SIG-M5 treated with dmso at 0.1 percent for 504 hours (cell line): Measurements from ENCODE around the gene IFITM5.
"Not testable (repeated sequence)": the region's sequence is repeated elsewhere in the genome, so short reads cannot be mapped to it uniquely, and the experiment has no call there.

Experiments
- DNase-seq: peaks from one replicate; lab custom pipeline; 2025; ENCODE audit not compliant: unreplicated experiment; lab: John Stamatoyannopoulos, UW

Gene IFITM5

DNA sequence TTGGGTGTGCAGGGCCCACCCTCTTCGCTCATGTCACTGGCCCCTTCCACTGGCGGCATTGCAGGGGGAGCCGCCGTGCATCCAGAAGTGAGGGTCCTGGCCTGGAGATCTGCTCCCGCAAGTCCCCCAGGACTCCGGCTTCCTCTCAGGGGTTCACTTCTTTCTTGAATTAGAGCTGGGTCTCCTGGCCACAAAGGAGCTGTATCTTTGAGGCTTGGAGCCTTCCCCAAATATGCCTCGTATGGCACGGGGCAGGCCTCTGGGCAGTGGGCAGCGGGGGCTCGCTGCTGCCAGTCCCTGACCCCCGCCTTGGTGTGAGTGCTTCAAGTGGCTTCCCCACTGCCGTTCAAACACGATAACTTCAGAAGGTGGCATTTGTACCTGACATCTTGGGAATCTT lies 28.7 kb upstream of the IFITM5 start:
- no peak for DNase-seq

DNA sequence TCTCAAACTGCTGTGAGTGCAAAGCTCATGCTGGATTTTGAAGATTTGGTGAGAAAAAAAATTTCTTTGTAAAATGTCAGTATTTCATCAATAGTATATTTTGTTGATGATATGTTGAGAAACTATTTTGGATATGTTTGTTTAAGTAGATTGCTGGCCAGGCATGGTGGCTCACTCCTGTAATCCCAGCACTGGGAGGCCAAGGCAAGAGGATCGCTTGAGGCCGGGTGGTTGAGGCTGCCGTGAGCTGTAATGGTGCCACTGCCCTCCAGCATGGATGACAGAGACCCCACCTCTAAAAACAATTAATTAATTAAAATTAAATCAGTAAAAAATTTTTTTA lies 28.2 kb upstream of the IFITM5 start:
- no peak for DNase-seq

DNA sequence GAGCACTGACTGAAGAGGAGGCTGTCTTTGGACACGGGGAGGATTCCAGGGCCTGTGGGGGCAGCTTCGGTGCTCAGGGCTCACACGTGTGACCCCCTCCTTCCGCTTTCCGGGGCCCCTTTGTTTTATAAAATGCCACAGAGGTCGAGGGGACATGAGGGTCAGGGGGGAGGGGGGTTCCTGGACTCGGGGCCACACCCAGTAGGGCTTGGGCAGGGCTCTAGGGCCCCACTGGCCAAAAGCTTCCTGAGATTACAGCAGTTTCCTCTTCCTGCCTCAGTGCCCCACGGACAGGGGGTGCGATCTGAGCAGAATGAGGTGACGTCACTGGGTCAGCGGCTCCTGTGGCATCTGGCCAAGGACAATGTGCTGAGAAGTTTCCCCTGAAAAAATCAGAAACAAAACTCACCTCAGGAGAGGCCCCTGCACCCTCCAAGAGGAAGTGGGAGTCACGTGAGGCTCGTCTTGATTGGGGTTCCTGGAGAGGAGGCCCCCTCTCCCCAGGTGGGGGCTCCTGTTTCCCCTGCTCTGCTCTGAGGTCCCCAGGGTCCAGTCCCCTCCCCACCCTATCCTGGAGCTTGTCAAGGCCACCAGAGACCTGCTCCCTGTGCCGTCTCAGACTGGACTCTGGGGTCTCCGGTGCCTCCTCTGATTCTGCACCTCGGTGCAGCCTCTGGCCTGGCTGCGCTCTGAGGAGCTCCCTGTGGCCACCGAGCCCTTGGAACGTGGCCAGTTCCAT lies 27.7 kb upstream of the IFITM5 start:
- no peak for DNase-seq

DNA sequence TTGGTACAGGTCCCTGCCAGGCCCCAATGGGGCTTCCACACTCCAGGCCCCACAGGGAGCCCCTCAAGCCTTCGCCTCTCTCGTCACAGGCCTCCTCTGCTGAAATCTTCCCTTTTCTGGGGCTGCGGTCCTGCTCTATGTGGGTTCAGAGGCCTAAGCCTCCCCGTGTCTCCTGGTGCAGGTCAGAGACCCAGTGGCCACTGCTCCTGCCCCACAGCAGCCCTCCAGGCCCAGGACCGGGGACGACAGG lies 27.2 kb upstream of the IFITM5 start:
- no peak for DNase-seq

DNA sequence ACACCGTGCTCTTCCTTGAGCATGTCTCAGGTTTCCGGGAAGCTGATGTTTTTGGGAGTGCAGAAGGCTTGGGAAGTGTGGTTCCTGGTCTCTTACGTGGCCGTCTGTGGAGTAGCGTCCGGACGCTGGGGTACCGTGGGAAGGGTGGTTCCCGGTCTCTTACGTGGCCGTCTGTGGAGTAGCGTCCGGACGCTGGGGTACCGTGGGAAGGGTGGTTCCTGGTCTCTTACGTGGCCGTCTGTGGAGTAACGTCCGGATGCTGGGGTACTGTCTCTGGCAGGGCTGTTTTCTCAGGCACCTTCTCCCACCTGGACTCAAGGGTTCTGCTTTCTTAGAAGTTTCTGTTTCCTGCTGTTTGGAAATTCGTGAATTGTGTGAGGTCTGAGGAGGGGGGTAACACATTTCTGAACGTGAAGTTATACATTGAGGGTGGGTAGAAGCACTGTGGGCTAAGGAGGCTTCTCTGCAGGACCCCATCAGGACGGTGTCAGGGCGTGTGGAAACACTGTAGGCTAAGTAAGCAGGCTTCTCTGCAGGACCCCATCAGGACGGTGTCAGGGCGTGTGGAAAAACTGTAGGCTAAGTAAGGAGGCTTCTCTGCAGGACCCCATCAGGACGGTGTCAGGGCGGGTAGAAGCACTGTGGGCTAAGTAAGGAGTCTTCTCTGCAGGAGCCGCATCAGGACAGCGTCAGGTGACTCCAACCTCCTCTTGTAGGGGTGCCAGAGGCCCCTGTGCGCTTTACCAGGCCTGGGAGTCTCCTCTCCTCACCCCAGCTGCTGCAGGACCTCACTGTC lies 26.7 kb upstream of the IFITM5 start:
- DNase-seq: no peak

DNA sequence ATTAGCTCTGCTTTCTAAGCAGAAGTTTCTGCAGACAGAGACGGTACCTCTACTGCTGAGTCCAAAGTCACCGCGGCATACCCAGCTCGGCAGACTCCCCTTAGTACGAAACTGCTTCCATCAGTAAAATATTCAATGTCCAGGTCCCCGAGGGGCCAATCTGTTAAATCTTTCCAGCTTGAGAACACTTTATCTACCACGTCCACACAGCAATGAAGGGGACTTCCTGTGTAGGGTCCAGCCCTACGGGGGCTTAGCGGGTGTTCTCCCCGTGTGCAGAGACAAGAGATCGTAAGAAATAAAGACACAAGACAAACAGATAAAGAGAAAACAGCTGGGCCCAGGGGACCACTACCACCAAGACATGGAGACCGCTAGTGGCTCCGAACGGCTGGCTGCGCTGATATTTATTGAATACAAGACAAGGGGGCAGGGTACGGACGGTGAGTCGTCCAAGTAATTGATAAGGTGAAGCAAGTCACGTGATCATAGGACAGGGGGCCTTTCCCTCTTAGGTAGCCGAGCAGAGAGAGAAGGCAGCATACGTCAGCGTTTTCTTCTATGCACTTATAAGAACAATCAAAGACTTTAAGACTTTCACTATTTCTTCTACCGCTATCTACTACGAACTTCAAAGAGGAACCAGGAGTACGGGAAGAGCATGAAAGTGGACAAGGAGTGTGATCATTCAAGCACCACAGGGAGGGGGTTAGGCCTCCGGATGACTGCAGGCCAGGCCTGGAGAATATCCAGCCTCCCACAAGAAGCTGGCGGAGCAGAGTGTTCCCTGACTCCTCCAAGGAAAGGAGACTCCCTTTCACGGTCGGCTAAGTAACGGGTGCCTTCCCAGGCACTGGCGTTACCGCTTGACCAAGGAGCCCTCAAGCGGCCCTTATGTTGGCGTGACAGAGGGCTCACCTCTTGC lies 25.5 kb upstream of the IFITM5 start:
- DNase-seq: not testable (repeated sequence)

DNA sequence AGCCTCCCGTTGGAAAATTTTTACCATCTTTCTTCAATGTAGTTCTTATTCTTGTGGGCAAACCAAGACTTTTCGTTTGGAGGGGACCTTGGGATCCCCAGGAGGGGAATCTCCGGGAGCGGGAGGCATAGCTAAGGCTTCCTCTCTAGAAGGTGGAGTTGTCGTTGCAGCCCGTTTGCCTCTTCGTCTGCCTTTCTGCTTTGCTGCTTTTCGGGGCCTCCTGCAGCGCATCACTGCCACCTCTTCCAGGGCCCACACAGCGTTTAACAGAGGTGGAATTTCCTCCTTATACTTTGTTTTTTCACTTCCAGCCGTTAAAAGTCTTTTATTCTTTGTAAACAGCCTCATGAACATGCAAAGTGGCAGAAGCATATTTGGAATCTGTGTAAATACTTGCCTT lies 24.8 kb upstream of the IFITM5 start:
- DNase-seq: no peak

DNA sequence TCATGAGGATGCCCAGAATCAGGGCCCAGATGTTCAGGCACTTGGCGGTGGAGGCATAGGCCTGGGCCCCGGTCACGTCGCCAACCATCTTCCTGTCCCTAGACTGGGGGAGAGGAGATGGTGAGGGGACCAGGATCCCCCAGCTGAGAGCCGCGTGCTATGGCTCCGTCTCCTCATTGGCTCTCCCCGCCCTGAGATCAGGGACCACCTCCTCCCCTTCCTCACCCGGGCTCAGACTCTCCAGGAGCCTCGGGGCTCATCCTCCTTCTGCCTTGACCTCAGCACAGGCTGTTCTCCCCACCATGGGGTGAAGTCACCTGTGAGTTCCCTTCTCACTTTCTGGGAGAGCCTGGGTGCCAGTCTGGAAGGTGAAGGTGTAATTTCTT lies 20.6 kb upstream of the IFITM5 start:
- not testable (repeated sequence) for DNase-seq

DNA sequence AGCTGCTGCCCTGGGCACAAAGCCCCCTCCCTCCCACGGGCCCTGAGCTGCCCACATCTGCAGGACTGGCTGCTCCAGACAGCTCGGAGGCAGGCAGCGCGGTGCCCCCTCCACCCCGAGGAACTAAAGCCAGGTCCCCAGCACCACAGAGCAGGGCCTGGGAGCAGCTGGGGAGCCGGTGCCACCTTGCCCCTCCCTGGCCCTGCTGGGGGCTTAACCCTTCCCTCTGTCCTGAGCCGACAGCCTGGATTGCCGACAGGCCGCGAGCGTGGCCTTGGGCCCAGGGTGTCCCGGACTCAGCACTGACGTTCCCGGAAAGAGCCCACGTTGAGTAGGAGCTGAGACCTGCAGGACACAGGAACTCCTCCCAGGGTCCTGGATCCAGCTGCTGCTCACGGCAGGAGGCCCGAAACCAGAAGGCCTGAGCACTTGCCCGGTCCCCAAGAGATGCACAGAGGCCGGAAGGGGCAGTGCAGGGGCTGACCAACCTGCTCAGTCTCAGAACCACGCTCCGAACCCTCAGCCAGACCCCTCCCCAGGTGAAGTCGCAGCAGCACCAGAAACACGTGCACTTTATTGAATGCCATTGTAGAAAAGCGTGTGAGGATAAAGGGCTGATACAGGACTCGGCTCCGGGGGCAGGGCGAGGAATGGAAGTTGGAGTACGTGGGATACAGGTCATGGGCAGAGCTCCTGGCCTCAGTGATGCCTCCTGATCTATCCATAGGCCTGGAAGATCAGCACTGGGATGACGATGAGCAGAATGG lies 20.0 kb upstream of the IFITM5 start:
- not testable (repeated sequence) for DNase-seq

DNA sequence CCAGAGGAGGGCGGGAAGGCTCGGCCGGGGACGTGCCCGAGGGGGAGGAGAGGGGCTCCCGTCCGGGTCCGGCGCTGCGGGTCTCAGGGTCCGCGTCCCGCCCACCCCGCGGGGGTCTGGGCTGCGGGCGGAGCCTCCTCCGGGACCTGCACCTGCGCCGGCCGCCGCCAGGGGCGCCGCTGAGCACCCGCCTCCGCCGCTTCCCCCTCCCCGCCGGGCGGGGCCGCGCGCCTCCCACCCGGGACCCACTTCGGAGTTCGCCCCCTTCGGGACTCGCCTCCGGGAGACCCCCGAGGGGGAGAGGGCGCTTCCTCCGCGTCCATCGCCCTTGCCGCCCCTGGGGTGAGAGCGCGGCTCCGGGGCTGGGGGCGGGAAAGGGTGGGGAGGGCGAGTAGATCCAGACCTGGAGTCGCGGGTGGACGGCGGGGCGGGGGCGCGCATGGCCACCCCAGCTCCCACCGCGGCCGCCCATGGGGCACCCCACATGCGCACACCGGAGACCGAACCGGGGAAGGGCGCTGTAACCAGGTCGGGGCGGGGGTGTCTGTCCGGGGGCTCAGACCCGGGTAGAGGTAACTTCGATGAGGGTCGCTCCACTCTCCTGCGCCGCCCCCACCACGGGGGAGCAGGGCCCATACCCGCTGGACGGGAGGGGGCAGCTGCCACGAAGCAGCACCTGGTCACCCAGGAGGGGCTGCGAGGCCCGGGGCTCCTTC lies 19.2 kb upstream of the IFITM5 start:
- DNase-seq: not testable (repeated sequence)

DNA sequence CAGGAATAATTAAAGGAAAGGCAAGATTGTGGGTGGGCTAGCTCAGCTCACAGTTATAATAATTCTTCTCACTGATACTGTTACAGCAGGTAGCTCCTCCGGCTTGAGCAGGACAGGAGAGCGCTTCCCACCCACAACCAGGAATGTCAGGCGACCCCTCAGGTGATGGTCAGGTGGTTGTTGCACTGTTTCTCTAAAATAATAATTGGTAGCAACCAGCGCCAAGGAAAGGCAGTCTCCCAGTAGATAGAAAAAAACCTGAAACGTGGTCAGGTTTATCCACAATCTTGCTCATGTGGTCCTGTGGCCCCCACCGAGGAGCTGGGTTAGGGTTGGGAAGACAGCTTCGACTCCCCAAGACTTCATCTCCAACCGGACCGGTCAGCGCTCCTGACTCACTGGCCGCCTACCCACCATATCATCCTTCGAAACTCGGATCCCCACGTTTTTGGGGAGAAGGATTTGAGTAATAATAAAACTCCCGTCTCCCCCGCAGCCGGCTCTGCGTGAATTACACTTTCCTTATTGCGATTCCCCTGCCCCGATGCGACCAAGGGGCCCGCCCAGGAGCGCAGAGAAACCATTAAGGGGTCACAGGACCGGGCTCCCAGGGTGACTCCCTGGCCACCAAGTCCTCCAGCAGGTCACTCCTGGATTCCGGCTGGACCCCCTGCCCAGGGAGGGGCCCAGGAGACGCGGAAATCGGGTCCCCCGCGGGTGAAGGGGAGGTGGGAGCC lies 18.5 kb upstream of the IFITM5 start:
- DNase-seq: not testable (repeated sequence)

DNA sequence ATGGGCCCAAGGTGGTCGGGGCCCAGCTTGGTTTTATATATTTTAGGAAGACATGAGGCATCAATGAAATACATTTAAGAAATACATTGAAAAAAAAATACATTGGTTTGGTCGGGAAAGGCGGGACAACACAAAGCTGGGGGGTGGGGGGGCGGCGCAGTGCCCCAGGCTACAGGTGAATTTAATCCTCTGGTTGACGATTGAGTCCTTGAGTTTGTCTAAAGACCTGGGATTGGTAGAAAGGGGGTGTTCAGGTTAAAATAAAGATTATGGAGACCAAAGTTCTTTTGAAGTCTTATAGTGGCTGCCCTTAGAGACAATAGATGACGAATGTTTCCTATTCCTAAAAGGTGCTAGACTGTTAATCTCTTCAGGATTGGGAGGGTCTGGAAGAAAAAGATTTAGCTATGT lies 17.6 kb upstream of the IFITM5 start:
- DNase-seq: no peak

DNA sequence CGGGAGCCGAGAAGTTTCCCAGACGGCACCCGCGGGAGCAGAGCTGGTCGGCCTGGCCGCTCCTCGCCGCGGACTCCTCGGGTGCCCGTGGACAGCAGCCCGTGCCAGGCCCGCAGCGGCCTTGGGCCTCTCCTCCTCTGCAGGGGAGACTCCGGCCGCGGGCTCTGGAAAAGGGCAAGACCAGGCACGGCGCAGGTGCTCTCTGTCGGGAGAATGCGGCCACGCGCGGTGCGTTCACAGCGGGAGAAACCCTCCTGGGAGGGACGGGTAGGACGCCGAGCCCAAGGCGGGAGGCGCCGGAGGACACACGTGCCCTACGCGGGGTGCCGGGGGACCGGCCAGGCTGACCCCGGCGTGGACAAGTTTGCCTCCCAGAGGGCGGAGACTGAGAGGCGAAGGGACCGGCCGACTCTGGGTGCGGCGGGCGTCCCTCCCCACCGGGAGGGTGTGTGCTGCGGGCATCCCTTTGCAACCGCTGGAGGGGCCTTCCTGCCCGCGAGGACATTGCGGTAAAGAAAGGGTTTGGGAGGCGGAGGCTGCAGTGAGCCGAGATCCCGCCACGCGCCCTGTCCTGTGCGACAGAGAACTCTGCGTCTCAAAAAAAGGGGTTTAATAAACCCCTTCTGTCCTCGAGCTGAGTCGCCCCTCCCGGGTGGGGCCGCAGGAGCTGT lies 16.8 kb upstream of the IFITM5 start:
- DNase-seq: no peak

DNA sequence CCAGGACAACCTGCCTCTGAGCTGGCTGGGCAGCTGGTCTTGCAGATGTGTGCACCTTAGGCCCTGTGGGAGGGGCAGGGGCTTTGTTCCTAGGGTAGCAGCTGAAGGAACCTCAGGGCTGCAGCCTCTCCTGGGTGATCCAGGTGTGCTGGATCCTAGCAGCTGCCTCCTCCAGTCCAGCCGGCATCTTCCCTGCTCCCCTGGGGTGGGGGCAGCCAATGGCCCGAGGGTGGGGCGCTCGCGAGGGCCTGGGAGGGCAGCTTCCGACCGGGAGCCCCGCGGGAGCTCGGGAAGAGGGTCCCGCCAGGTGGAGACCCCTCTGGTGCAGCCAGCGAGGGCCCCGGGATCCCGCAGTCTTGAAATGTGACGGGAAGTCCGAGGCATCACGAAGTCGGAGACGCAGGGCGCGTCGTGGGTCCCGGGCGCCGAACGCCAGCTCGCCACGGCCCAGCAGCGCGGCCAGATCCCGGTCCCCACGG lies 16.2 kb upstream of the IFITM5 start:
- no peak for DNase-seq

DNA sequence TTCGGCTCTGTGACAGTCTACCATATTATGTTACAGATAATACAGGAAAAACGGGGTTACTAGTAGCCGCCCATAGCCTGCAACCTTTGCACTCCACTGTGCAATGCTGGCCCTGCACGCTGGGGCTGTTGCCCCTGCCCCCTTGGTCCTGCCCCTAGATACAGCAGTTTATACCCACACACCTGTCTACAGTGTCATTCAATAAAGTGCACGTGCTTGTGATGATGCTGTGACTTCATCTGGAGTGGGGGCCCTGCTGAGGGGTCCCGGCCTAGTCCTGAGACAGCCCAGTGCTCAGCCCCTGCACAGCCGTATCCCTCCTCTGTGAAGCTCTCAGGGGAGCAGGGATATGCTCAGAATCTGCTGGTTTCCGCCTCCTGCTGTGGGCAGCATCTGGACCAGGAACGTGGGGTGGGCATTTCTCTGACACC lies 15.7 kb upstream of the IFITM5 start:
- no peak for DNase-seq

DNA sequence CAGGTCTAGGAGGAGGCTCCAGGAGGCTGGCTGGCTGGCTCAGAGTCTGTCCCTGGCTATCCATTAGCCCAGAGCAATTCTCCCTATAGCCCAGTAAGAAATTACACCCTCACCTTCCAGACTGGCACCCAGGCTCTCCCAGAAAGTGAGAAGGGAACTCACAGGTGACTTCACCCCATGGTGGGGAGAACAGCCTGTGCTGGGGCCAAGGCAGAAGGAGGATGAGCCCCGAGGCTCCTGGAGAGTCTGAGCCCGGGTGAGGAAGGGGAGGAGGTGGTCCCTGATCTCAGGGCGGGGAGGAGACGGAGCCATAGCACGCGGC lies 15.2 kb upstream of the IFITM5 start:
- not testable (repeated sequence) for DNase-seq

DNA sequence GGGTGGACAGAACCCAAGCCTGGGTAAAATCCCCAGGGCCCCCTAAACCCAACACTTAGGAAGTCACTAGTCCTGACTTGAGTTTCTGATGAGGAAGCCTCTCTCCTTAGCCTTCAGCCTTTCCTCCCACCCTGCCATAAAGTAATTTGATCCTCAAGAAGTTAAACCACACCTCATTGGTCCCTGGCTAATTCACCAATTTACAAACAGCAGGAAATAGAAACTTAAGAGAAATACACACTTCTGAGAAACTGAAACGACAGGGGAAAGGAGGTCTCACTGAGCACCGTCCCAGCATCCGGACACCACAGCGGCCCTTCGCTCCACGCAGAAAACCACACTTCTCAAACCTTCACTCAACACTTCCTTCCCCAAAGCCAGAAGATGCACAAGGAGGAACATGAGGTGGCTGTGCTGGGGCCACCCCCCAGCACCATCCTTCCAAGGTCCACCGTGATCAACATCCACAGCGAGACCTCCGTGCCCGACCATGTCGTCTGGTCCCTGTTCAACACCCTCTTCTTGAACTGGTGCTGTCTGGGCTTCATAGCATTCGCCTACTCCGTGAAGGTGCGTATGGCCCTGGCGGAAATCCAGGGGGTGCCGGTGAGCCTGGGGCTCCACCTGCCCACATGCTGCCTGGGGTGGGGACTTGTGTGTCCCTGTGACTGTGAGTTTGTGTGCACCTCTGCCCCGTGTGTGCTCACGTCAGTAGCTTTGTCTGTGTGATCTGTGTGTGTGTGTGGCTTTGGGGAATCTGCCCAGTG lies 14.6 kb upstream of the IFITM5 start, which contains the start of gene IFITM1:
IFITM1 (plus strand) TSS at position 254 of the 767 bp plus-strand sequence; CDS start at position 385, 131 bp downstream.
- no peak for DNase-seq

DNA sequence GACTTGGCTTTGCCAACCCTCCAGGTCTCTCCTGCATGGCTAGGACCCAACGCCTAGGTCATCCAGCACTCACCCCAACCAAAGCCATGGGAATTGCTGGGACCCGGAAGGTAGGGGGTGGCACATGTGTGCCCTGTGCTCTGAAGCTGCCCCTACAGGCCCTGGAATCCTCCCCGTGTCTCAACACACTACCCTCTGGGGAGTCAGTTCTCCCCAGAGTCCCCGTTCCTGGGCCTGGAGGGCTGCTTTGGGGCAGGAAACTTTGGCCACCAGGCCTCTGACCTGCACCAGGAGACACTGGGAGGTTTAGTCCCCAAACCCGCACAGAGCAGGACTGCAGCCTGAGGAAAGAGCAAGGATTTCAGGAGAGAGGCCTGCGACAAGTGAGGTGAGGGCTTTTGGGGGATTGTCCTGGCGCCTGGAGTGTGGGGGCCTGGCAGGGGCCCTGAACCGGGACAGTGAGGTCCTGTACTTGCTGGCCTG lies 14.0 kb upstream of the IFITM5 start:
- DNase-seq: no peak
